CD1c-positive myeloid dendritic cell (primary cell): ENCODE results near the gene SNUPN.
A peak's percentile ranks its signal among the peaks of the same experiment; 100 is the strongest.

Experiments used
- DNase-seq: peaks from one replicate; pipeline ENCODE4 v3.0.0-alpha.2; 2016; ENCODE audit errors: extremely low spot score

The SNUPN gene

DNA sequence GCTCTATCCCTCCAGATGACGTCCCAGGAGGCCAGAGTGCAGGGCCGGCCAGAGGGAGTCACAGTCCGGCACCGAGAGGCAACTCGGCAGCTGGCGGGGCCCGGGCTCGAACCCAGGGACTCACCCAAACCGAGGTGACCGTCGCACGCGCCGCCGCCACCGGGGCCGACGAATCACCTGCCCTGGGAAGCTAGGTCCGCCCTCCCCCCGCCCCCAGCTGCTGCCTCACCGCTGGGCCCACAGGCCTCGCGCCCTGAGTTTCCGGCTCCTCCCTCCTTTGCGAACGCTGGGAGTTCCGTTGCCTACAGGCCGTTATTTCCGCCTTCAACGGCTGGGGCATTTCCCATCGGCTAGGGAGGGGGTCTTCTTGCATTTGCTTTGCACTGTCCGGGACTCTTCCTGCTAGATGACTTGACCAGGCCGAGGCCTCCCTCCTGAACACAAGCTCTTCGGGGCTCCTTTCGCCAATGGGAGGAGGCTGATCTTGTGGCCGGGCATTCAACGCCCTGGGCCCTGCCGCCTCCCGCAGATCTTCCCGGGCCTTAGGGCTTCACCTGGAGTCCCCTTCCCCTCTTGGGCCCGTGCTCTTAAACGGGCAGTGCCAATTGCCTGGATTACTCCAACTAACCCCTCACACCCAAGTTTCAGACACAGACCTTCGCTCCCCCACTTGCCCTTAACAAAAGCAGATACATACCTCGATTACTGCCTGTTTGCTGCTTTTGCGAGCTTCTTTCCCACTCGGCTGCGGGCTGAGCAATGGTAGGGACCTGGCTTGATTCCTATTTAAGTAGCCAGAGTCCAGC is at the start of gene SNUPN:
SNUPN (minus strand) TSS at position 184 of the 806 bp plus-strand sequence. CDS start 4,674 bp downstream, outside the sequence.
- DNase-seq = peak; percentile 96

DNA sequence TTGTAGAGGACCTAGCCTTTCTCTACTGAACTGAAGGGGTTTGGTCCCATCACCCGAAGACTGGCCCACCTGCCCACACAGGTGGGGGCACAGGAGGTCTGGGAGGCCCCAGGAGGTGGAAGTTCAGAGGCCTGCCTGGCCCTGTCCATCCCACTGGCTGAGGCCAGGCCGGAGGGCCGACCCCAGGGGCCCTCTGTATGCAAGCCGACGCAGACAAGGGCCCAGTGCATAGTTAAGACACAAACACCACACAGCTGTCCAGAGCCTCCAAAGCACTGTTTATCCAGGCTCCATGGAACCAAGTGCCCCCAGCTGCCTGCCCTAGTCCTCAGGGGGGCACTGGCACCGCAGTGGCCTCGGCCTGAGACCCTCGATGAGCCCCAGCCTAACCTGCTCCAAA is 48.8 kb upstream of the SNUPN start:
- DNase-seq = no peak

DNA sequence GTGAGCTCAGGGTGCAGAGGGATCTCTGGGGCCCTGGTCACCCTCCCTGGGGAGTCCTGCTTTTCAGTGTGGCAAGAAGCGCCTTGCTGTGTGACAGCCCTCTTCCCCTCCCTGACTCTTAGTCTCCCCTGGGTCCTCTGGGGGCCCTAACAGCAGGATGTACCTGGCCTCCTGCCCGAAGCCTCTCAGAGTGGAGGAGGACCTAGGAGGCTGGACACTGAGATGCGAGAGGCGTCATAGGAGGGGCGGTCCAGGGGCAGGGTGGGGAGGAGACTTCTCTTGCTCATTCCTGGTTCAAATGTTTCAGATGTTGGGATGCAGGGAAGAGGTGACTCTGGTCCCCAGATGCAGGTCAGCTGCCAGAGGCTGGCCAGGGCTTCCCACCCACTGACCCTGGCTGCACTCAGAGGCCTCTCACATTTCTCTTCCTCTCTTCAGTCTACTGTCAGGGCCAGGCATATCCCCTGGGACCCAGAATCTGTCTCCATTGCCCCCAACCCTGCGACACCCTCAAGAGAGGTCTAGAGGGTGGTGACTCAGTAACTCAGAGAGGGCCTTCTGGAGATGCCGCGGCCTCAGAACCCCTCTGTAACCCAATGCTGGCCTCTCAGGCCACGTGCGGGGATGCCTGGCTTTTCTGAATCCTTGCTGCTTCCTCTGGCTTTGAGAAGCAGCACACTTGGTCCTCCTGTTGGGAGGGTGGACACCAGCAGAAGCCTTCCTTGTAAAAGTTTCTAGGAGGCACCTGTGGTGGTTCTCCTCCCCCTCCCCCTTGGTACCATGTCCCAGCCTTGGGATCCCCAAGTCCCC is 48.1 kb upstream of the SNUPN start:
- no peak for DNase-seq

DNA sequence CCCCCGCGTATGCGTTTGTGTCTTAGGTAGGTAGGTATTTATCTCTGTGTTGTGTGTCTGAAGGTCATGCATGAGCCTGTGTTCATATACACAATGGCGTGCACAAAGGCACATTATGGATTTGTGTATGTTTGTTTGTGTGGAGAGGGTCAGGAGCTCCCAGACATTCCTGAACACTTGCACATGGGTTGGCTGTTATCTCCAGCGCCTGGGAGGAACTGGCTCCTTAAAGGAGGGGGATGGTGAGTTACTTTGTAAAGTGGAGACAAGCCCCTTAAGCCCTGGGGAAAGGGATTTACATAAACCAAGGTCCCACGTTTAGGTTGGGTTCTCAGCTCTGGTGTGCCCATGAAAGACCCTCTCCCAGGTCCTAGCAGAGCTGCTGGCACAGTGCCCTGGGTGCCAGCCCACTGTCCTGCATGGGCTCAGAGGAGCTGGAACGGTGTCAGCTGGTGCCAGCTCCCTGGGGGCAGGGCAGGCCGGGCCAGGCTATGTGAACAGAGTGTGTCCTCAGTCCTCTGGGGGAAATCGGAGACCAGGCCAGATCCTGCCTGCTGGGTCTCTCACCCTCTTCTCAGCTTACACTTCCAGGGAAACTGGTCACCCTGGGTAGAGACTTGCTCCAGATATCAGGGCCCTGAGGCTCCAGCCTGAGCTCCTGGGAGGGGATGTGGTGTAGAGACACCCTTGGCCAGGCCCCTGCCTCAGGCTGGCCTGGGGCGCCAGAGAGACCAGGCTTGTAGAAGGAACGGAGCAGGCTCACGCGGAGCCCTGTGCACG is 47.3 kb upstream of the SNUPN start:
- no peak for DNase-seq

DNA sequence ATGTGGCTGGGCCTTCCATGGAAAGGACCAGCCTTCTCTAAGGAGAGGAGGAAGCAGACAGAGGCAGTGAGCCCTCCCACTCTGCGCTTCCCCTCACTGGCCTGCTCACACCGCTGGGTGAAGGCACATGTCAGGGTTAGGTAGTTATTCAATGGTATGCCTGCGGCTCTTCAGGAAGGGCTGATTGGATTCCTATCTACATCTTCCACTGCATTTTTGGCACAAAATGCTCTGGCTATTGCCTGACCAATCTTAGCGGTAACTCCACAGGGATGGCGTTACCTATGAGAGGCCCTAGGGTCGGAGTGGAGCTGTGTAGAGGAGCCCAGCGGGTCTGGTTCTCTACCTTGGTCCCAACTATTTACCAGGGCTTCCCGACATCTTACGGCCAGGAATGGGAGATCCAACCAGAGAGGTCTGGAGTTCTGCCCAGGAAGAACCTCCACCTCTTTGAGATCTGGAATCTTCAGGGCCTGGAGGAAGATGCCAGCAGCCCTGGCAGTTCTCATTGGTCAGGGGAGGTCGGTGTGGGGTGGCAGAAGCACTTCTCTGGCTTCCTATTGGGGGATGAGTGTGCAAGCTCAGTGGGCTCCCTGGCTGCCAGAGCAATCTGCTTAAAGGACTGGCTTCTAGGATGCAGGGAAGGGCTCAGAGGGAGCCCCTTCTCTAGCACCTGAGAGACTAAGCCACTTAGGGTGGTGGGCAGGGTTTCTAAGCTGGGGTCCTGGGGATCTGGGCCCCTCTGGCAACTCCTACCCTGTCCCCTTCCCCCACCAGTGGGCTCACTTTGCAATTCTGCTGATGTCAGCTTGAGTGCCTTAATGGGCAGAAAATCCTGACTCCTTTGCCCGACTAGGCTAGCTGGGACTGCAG is 46.4 kb upstream of the SNUPN start:
- no peak for DNase-seq

DNA sequence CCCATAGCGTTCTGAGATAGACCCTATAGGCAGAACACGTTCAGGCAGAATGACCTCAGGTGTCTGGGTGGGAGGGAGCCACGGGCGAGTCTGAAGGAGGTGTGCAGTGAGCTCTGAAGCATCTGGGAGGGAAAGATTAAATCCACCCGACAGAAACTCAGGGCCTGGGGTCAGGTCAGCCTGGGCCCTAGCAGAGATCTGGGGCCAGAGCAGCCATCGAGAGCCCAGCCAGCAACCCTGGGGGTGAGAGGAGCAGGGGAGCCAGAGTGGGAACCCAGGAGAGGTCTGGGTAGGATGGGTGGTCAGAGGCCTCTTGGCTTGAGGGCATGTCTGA is 44.3 kb upstream of the SNUPN start:
- no peak for DNase-seq

DNA sequence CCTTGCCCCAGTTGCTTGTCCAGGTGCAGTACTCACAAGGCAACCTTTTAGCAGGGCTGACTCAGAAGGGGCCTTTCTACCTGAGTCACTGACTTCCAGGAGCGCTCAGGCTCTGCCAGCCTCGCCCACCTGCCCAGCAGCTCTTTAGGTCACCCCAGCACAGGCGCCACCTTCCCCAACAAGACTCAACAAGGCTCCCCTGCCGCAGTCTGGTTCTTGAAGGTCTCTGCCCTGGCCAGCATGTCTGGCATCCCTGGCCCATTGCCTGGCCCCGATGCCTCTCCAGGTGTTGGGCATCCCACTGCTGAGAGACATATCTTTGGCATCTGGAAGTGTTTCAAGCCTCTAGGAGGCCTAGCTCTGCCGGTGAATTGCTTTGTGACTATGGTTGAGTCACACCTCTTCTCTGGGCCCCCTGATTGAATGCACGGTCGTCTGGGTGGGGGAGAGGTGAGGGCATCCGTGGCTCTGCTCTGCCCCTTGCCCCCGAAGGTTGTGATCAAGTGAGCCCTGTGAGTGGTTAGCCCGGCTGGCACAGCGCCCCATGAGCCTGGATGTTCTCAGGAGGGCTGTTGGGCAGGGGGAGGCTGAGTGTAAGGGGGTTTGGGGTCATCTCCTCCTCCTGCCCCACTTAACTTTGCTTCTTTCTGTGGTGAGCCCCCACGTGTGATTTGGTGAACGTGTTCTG is 43.8 kb upstream of the SNUPN start:
- DNase-seq = no peak

DNA sequence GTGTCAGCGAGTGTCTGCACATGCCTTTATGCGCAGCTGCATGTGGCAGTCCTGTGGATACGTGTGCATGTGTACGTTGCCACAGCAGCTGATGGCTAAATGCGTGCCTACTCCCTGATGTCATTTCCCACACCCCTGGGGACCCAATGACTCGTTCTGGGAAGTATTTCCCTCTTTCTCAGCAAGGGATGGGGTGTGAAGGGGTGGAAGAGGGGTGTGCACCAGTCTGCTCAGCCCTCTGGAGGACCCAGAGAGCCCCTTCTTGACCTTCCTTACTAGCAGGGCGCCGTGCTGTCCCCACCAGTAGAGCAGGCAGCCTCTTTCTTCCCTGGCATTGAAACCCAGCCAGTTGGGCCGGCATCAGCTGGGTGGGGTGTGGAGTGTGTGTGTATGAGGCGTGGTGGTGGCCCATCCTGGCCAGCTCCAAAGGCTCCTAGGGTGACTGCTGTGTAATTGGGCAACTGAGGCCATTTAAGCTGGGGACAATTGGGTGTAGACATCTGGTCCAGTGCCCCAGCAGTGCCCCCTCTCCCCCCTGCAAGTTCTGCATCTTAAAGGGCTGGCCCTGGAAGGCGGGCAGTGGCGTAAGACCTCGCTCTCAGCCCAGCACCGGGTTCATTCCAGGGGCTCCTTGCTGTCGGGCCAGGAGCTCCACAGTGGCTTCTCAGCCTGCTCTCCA is 41.4 kb upstream of the SNUPN start:
- DNase-seq = peak; percentile 32

DNA sequence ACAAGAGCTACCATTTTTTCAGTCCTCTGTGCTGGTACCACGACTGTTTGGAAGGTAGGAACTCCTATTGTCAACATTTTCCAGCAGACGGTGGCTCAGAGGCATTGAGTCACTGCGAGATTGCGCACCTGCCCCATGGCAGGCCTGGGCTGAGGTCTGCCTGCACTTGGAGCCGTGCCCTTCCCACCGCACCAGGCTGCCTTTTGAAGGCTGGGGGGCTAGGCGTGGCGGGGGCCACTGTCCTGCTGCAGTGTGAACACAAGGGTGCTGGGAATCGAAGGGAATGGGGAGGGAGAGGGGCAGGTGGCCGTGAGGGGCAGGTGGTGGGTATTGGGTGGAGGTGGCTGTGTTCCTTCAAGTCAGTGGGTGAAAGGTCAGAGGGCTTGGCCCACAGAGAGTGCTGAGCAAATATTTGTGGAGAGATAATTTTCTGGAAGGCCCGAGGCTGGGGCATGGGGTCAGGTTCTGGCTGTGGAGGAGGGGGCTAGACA is 38.5 kb upstream of the SNUPN start:
- DNase-seq = no peak

DNA sequence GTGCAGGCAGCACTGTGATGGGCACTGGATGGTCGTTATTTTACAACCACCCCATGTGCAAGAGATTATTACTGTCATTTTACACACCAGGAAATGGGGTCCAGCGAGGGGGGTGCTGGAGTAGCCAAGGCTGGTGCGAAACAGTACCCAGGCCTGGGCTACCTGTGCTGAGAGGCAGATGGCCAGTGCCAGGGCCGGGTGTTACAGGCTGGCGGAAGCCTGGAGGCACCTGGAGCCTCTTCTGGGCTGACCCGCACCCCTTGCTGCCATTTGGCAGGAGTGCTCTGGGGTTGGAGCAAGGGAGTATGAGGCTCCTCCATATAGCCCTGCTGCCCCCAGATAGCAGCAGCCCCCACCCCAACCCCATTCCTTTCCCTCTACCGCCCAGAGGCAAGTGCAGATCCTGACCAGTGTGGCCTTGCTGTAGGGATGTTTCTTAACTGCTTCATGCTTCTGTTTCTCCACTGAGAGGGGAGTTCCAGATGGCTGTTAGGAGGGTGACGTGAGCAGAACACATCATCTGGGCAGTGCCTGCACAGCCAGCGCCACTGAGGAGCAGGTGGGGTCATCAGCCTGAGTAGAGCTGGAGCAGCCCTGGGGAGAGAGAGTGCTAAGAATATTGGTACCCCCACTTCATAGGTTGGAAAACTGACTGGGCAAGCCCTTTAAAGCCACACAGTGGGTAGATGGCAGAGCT is 37.4 kb upstream of the SNUPN start:
- no peak for DNase-seq

DNA sequence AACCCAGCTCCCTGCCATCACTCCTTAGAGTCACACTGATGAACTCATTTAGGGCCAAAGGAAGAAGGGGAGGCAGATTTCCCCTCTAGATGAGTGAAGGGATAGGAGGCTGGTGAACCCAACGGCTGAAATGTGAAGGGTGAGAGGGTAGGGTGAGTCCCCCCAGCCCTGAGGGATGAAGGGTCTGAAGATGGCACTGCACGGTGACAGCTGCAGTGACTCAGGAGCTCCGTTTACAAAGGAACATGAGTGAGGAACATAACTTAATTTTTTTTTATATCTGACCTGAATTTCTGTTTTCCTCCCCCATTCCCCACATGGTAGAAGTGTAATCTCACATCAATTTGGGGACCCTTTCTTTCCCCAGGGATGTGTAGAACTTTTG is 36.2 kb upstream of the SNUPN start:
- no peak for DNase-seq

DNA sequence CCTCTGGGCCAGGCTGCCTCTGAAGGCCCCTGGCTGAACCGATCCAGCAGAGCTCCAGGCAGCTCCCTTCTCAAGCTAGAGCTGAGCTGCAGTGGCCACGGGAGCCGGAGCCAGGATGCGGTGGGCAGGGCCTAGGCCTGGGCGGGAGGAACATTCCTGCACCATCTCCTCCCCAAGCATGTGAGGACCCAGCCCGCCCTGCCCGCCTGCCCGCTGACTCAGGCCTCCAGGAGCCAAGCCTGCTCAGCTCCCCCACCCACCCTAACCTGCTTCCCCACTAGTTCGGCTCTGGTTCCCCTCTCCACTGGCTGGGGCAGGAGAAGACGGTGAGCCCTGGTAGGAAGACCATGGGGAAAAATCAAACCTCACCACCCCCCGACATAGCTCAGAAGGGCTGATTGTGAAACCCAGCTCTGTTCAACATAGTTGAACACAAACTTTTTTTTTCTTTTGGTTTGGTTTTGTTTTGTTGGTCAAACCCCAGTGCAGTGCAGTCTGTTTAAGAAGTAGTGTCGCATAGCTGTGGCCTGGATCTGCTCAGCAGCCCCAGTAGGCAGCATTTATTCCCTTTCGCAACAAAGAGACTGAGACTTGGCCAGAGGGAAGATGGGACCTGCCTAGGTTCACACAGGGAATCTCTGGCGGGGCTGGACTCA is 35.7 kb upstream of the SNUPN start:
- DNase-seq = no peak

DNA sequence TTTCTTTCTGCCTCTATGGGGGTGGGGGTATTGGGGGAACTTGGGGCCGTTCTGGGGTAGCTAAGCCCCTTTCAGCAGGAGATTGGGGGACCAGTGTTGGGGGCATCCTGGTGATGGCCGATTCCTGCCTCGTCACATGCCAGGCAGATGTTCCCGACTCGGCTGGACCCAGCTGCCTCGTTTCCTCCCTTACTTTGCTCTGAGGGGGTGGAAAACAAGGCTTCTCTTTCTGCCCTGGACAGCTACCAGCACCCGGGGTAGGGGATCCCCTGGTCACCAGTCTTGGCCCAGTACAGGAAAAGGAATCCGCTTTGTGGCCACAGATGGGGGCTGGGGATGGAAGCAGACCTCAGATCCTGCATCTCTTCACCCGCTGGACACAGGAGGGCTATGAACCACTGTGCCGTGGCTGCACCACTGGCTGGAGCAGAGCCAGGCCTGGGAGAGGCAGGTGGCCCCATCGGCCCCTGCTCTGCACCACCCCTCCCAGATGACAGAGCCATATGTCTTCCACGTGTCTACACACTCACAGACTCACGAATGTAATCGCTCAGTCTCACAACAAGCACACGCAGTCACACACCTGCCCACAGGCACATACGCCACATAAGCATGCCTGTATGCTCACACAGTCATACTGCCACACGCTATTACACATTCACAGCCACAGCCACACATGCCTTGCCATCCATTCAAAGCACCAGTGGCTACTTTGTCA is 34.6 kb upstream of the SNUPN start:
- no peak for DNase-seq

DNA sequence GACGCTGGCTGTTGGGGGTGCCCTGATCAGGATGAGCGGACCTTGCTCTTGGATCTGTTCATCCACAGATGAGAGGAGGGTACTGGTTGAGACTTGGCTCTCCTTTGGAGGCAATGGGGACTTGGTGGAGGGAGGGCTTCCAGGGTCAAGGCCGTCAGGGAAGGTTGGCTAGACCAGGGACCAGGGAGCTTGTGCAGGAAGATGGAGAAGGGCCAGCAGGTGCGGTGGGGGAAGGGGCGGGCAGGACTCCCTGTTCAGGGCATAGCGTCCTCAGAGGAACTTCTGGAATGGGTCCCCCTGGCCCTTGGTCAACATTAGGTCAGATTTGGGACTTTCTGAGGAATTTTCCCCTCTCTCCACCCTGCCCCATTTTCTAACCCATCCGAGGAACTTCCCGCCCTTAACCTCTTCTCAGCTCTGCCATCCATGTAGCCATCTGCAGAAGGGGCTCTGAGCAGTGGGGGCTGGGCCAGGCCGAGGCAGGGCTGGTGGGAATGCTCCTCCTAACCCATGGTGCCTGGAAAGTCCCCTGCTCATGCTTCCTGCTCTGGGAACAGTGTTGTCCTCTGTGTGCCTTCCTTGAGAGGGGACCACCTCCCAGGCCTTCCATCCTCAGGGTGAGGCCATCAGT is 33.7 kb upstream of the SNUPN start:
- no peak for DNase-seq

DNA sequence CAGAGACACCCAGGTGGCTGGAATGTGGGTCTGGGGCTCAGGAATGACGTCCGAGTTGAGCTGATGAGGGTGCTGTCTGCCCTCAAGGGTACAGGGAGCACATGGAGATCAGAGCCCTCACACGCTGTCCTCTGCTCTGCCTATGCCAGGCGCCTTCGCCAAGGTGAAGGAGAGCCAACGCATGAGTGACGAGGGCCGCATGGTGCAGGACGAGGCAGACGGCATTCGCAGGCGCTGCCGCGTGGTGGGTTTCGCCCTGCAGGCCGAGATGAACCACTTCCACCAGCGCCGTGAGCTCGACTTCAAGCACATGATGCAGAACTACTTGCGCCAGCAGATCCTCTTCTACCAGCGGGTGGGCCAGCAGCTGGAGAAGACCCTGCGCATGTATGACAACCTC is 31.3 kb upstream of the SNUPN start:
- no peak for DNase-seq

DNA sequence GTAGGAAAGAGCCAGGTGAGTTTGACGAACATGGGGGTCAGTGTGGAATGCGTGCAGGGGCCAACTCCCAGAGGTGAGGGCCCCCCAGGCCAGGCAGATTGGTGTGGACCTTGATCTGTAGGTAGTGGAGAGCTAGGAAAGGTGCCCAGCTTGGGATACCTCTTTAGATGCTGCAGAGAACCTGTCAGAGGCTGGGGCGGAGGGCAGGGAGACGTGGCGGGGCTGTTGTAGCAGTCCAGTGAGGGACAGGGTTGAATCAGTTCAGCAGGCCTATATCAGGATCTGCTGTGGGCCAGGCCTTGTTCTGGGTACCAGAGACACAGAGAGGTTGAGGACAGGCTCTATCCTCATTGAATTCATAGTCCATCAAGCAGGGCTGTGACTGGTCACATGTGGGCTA is 30.8 kb upstream of the SNUPN start:
- DNase-seq = no peak

DNA sequence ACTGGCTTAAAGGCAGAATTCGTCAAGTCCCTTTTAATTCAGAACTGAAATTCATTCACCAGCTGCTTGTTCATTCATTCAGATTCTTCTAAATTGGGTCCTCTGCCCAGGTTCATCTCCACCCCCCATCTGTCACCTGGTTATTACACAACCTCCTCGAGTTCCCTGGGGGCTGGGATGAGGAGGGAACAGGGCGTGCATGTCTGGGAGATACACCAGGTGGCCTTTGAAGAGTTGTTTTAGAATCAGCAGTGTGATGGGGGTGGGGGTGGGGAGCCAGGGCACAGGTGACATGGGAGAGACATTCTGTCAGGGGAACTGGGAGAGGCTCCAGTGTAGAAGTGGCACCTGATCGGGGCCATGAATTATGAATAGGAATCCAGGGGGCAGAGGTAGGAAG is 30.4 kb upstream of the SNUPN start:
- no peak for DNase-seq
